Upper lobe of left lung (tissue), 6 donors: ENCODE measurements around the gene ZSWIM8. TPM values are rescaled to one million over a fixed set of nuclear protein-coding genes. Genes with fewer than 3 reads are reported as not detected.
A peak's percentile ranks its signal among the peaks of the same experiment; 100 is the strongest.

Experiments used
- ATAC-seq, 2 donors: fragments of 200-7000 bp; cut with Tn5 transposase; one replicate each; pipeline ENCODE4 v1.9.1; 2022; ENCODE audit warnings: mild to moderate bottlenecking in 2 of 2, moderate library complexity in 2 of 2; ENCODE audit not compliant: low FRiP score in 2 of 2
- DNase-seq, 2 donors: peaks; one replicate each; pipeline ENCODE4 v3.0.0-alpha.2; 2019 to 2020
- H3K27ac ChIP-seq, 4 donors: fragments of 200-600 bp; sonication (generic); one replicate each; pipeline ENCODE4 v1.5.1; 2016 to 2019
- H3K27me3 ChIP-seq, 4 donors: fragments of 200-600 bp; sonication (generic); one replicate each; pipeline ENCODE4 v1.5.1; 2017 to 2019
- H3K36me3 ChIP-seq, 4 donors: fragments of 200-600 bp; sonication (generic); one replicate each; pipeline ENCODE4 v1.5.1; 2016 to 2019
- H3K4me1 ChIP-seq, 4 donors: fragments of 200-600 bp; sonication (generic); one replicate each; pipeline ENCODE4 v1.5.1; 2018 to 2019
- H3K4me3 ChIP-seq, 4 donors: fragments of 200-600 bp; sonication (generic); one replicate each; pipeline ENCODE4 v1.5.1; 2017 to 2019; ENCODE audit warnings: mild to moderate bottlenecking in 2 of 4, moderate library complexity in 1 of 4
- H3K9me3 ChIP-seq, 4 donors: fragments of 200-600 bp; sonication (generic); one replicate each; pipeline ENCODE4 v1.5.1; 2018 to 2019
- EP300 ChIP-seq, 4 donors: sonication (generic); formaldehyde crosslinking; IDR thresholded peaks; one replicate each; pipeline ENCODE4 v1.5.1; 2017; ENCODE audit warnings: antibody characterized with exemption in 4 of 4, control low read depth in 2 of 4
- POLR2A ChIP-seq, 4 donors: fragments of 450-650 bp; IDR thresholded peaks; one replicate each; pipeline ENCODE4 v1.5.1; 2016 to 2017; ENCODE audit warnings: antibody characterized with exemption in 4 of 4, mild to moderate bottlenecking in 2 of 4
- POLR2AphosphoS5 ChIP-seq, 2 donors: sonication (generic); formaldehyde crosslinking; IDR thresholded peaks; one replicate each; pipeline ENCODE4 v1.5.1; 2017; ENCODE audit warnings: antibody characterized with exemption in 2 of 2
- WGBS, 2 donors: methylation state at CpG; one replicate each; pipeline ENCODE4 v1.1.5; 2017 to 2018; 5-methylcytosine and 5-hydroxymethylcytosine counted together
- total RNA-seq, 6 donors: library from RNA; depleted of rRNA in 4 of 6; stranded (reverse); fragments of >200 nt in 4 of 6; gene quantifications; one replicate each; pipeline versions ENCODE4 v1.1.0 to v1.2.1, GENCODE V29; 2016 to 2021
- TF ChIP-seq, protein P1 (sequence below), 6 experiments: fragments of 450-650 bp in 4 of 6; fragments of 200-600 bp in 2 of 6; sonication (generic) in 2 of 6; IDR thresholded peaks; one replicate each; pipeline ENCODE4 v1.5.1; 2016 to 2019; ENCODE audit warnings: antibody characterized with exemption in 6 of 6
- donor health status: DM: no; HTN: no; CAD: no; lungs with moderate emphysema.
- donor health status: DM: no; HTN: yes; CAD: no; lungs with severe emphysema.

Gene ZSWIM8
- total RNA-seq, 6 donors from 2014 or later, result 54.9 to 202 (median 109) TPM

GRCh38 chr10:73813333-73813732 is 27.9 kb downstream of the ZSWIM8 start:
- Histone ChIP-seq H3K27me3 (no peaks in the 10 kb centered on the region), H3K4me1 (peaks cover 13 to 28% (median 17%) of the 10 kb centered on the region in 4 donors), H3K9me3 (no peaks in the 10 kb centered on the region), H3K27ac (no peak overlapping the region), H3K4me3 (no peak overlapping the region), H3K36me3 (peaks cover 0 to 51% (median 24%) of the 10 kb centered on the region in 4 donors)
- TF ChIP-seq EP300 (IDR thresholded peaks at IDR 0.05), result no peak
- TF ChIP-seq, protein P1, sequence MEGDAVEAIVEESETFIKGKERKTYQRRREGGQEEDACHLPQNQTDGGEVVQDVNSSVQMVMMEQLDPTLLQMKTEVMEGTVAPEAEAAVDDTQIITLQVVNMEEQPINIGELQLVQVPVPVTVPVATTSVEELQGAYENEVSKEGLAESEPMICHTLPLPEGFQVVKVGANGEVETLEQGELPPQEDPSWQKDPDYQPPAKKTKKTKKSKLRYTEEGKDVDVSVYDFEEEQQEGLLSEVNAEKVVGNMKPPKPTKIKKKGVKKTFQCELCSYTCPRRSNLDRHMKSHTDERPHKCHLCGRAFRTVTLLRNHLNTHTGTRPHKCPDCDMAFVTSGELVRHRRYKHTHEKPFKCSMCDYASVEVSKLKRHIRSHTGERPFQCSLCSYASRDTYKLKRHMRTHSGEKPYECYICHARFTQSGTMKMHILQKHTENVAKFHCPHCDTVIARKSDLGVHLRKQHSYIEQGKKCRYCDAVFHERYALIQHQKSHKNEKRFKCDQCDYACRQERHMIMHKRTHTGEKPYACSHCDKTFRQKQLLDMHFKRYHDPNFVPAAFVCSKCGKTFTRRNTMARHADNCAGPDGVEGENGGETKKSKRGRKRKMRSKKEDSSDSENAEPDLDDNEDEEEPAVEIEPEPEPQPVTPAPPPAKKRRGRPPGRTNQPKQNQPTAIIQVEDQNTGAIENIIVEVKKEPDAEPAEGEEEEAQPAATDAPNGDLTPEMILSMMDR (IDR thresholded peaks at IDR 0.05), result no peak
- no peak for TF ChIP-seq POLR2AphosphoS5 (IDR thresholded peaks at IDR 0.05)
- TF ChIP-seq POLR2A (IDR thresholded peaks at IDR 0.05), result no peak
- WGBS, 2 donors, result 79 to 91% methylated on average over 7 of the region's 7 CpGs
- ATAC-seq, result no peak
- no peak for DNase-seq

DNA sequence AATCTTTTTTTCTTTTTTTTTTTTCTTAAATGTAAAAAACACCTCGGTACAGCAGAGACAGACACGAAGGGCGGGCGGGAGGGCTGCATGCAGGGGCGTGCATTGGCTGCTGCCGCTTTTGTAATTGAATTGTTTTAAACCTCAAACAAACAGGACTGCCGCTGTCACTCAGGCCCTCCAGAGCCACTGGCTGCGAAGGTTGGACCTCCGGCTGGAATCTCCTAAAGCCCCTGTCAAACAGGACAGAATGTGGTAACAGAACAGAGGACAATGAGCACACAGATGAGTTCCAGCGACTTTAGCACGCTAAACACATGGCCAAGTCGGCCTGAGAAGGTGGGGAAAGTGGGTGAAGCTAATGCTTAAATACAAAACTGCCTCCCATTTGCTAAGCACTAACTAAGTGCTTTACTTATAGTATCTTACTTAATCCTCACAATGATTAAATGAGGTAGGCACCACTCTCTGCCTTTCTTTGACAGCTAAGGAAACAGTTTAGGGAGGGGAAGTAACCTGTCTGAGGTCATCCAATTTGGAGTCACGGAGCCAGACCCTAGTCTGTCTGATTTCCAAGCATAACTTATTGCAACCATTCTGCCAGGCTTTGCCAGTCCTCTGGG is 29.0 kb downstream of the ZSWIM8 start:
- WGBS, 2 donors, result 86 to 95% methylated on average over 13 of the region's 13 CpGs
- ATAC-seq (no peak), DNase-seq (no peak)
- H3K9me3 ChIP-seq, result no peaks in the 10 kb centered on the region
- no peak overlapping the region for H3K27ac ChIP-seq
- peaks cover 16 to 37% (median 22%) of the 10 kb centered on the region in 4 donors for H3K4me1 ChIP-seq
- peaks cover 0 to 49% (median 23%) of the 10 kb centered on the region in 4 donors for H3K36me3 ChIP-seq
- no peak overlapping the region for H3K4me3 ChIP-seq
- TF ChIP-seq EP300 (IDR thresholded peaks at IDR 0.05), result no peak
- TF ChIP-seq, protein P1 (IDR thresholded peaks at IDR 0.05), result no peak
- no peak for TF ChIP-seq POLR2AphosphoS5 (IDR thresholded peaks at IDR 0.05)
- TF ChIP-seq POLR2A (IDR thresholded peaks at IDR 0.05), result no peak
- no peaks in the 10 kb centered on the region for H3K27me3 ChIP-seq

DNA sequence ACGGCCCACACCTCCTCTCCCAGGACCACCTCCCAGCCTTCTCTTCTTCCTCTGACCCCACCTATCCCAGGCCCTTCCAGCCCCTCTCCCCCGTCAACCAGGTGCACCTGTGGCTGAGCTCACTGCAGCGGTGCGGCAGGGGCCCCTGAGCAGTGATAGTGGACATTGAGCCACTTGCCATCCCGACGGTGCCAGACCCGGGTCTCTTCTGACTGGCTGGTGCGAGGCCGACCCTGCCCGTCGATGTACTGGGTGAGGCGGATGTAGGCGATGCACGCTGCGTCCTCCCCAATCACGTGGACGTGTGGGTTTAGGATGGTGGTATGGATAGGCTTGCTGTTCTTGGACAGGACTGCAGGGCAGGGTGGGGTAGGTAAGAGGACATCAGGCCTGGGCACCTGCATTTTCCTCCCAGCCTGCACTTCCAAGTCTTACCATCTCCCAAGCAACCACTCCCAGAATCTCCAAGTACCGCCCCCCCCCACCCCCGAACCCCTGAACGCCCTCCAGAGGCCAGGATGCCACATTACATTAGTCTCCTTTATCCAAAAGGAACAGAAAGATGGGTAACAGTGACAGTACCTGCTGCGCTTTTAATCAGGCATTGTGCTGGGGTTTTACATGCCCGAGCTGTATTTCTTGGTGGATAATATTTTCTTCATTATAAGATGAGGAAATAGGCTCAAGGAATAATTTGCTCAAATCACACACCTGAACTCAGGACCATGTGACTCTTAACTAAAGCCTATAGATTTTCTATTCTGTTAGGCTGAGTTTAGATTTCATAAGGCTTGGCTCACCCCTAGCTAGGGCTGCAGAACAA is 29.7 kb downstream of the ZSWIM8 start:
- Histone ChIP-seq H3K4me1 (peaks cover 14 to 37% (median 23%) of the 10 kb centered on the region in 4 donors), H3K9me3 (no peaks in the 10 kb centered on the region), H3K27me3 (no peaks in the 10 kb centered on the region), H3K27ac (peak overlapping the region in 2 of 4 donors; percentile 24 to 52), H3K36me3 (peaks cover 0 to 49% (median 24%) of the 10 kb centered on the region in 4 donors), H3K4me3 (no peak overlapping the region)
- TF ChIP-seq, protein P1 (IDR thresholded peaks at IDR 0.05), result peak in 1 of 6 experiments; percentile 31
- no peak for TF ChIP-seq POLR2A (IDR thresholded peaks at IDR 0.05)
- WGBS, 2 donors, result 85 to 86% methylated on average over 18 to 21 of the region's 22 CpGs
- ATAC-seq, result no peak
- DNase-seq, result peak in 1 of 2 donors; percentile 80

DNA sequence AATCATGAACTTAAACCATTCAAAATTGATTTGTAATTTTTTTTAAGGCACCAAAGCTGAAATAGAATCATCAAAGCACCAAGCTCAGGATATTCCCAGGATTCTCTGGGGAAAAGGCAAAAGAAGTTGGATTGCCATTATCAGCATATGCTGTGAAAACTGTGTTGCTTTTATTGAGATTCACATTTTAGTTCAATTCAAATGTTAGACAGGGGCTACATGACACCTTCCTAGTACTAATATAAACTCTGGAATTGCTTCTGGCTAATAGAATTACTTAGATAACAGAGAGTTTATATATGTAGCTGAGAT is 30.3 kb downstream of the ZSWIM8 start:
- no peaks in the 10 kb centered on the region for H3K27me3 ChIP-seq
- no peaks in the 10 kb centered on the region for H3K9me3 ChIP-seq
- no peak for TF ChIP-seq POLR2AphosphoS5 (IDR thresholded peaks at IDR 0.05)
- TF ChIP-seq, protein P1 (IDR thresholded peaks at IDR 0.05), result no peak
- no peak for TF ChIP-seq EP300 (IDR thresholded peaks at IDR 0.05)
- no peak for TF ChIP-seq POLR2A (IDR thresholded peaks at IDR 0.05)
- peaks cover 8 to 33% (median 18%) of the 10 kb centered on the region in 4 donors for H3K4me1 ChIP-seq
- peak overlapping the region in 3 of 4 donors; percentile 24 to 52 (median 39) for H3K27ac ChIP-seq
- ATAC-seq (no peak), DNase-seq (no peak)
- H3K4me3 ChIP-seq, result no peak overlapping the region
- H3K36me3 ChIP-seq, result peaks cover 0 to 49% (median 24%) of the 10 kb centered on the region in 4 donors
